DOHH2 (cell line): ENCODE results near the gene C9orf85.
"Not testable (repeated sequence)": the region's sequence is repeated elsewhere in the genome, so short reads cannot be mapped to it uniquely, and the experiment has no call there.

Experiments used
- H3F3A ChIP-seq: fragments of 200-600 bp; sonication (generic), shearing (Covaris generic); 2 replicates; pipeline ENCODE4 v1.6.0; 2016; ENCODE audit warnings: antibody characterized with exemption, mild to moderate bottlenecking; ENCODE audit not compliant: control insufficient read depth, insufficient read depth
- H3K27ac ChIP-seq: fragments of 200-600 bp; sonication (generic); 2 replicates; pipeline ENCODE4 v1.5.1; 2014; ENCODE audit warnings: low read depth, mild to moderate bottlenecking, low read length, moderate library complexity
- H3K27me3 ChIP-seq: fragments of 200-600 bp; sonication (generic); 2 replicates; pipeline ENCODE4 v1.6.1; 2014; ENCODE audit warnings: mild to moderate bottlenecking, low read length, mixed read lengths; ENCODE audit not compliant: control insufficient read depth
- H3K36me3 ChIP-seq: fragments of 200-600 bp; sonication (generic); 2 replicates; pipeline ENCODE4 v1.6.1; 2014; ENCODE audit warnings: mild to moderate bottlenecking, low read length, moderate library complexity, mixed read lengths; ENCODE audit not compliant: control insufficient read depth
- H3K4me1 ChIP-seq: fragments of 200-600 bp; sonication (generic); 2 replicates; pipeline ENCODE4 v1.6.1; 2014; ENCODE audit warnings: mild to moderate bottlenecking, low read length, mixed read lengths; ENCODE audit not compliant: control insufficient read depth
- H3K4me2 ChIP-seq: fragments of 200-600 bp; sonication (generic); 2 replicates; pipeline ENCODE4 v1.6.0; 2014; ENCODE audit warnings: mild to moderate bottlenecking, low read length, moderate library complexity
- H3K4me3 ChIP-seq: fragments of 200-600 bp; sonication (generic); 2 replicates; pipeline ENCODE4 v1.5.1; 2014; ENCODE audit warnings: mild to moderate bottlenecking, low read length, mixed read lengths
- H3K79me2 ChIP-seq: fragments of 200-600 bp; sonication (generic); 2 replicates; pipeline ENCODE4 v1.6.1; 2014; ENCODE audit warnings: mild to moderate bottlenecking, low read length, mixed read lengths; ENCODE audit not compliant: control insufficient read depth
- H3K9me2 ChIP-seq: fragments of 200-600 bp; sonication (generic); replicated peaks from 2 replicates; pipeline ENCODE4 v1.6.1; 2014; ENCODE audit warnings: mild to moderate bottlenecking, low read length, mixed read lengths; ENCODE audit not compliant: control insufficient read depth
- H3K9me3 ChIP-seq: fragments of 200-600 bp; sonication (generic); 2 replicates; pipeline ENCODE4 v1.6.1; 2014; ENCODE audit warnings: antibody characterized with exemption, low read length, mixed read lengths; ENCODE audit not compliant: control insufficient read depth, insufficient read depth
- H4K20me1 ChIP-seq: fragments of 200-600 bp; sonication (generic); 2 replicates; pipeline ENCODE4 v1.6.0; 2014; ENCODE audit warnings: low read depth, mild to moderate bottlenecking, antibody characterized with exemption, low read length, moderate library complexity; ENCODE audit not compliant: control insufficient read depth, insufficient read depth
- EZH2phosphoT487 ChIP-seq: fragments of 200-600 bp; sonication (generic); IDR thresholded peaks from 2 replicates; pipeline ENCODE4 v1.6.1; 2017; ENCODE audit warnings: borderline replicate concordance, mild to moderate bottlenecking, antibody characterized with exemption, low read length, moderate library complexity, mixed read lengths
- TF ChIP-seq, protein P1 (sequence below): fragments of 200-600 bp; sonication (generic); IDR thresholded peaks from one replicate; pipeline ENCODE4 v1.5.1; 2014; ENCODE audit warnings: antibody characterized with exemption, mild to moderate bottlenecking, low read depth, low read length; ENCODE audit not compliant: poor library complexity, severe bottlenecking

Gene C9orf85

DNA sequence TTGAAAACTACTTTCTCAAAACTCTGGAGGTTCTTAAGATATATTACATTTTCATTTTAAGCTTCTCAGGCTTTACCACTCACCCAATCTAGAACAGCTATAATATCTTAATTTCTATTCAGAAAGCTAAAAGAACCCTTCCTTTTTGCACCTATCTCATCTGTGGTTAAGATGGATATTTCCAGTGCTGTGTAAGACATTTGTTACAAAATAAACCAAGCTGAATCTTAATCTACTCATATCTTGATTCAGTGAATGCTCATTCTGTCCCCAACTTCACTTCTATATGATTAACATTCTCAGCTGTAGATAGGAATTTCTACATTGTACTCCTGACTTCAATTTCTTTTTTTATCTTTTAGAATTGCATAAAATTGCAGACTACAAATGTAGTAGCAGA, 15.5 kb upstream of the C9orf85 start:
- Histone ChIP-seq H3K79me2 (peaks cover 100% of the 10 kb centered on the region), H4K20me1 (no peaks in the 10 kb centered on the region), H3K27ac (peak overlapping the region; percentile 91), H3F3A (peaks cover 7% of the 10 kb centered on the region), H3K27me3 (no peaks in the 10 kb centered on the region), H3K36me3 (peaks cover 52% of the 10 kb centered on the region), H3K4me3 (peak overlapping the region; percentile 66), H3K9me2 (no peaks in the 10 kb centered on the region), H3K9me3 (no peaks in the 10 kb centered on the region), H3K4me1 (peaks cover 99% of the 10 kb centered on the region), H3K4me2 (peak overlapping the region; percentile 64)
- no peak for TF ChIP-seq EZH2phosphoT487
- TF ChIP-seq, protein P1, sequence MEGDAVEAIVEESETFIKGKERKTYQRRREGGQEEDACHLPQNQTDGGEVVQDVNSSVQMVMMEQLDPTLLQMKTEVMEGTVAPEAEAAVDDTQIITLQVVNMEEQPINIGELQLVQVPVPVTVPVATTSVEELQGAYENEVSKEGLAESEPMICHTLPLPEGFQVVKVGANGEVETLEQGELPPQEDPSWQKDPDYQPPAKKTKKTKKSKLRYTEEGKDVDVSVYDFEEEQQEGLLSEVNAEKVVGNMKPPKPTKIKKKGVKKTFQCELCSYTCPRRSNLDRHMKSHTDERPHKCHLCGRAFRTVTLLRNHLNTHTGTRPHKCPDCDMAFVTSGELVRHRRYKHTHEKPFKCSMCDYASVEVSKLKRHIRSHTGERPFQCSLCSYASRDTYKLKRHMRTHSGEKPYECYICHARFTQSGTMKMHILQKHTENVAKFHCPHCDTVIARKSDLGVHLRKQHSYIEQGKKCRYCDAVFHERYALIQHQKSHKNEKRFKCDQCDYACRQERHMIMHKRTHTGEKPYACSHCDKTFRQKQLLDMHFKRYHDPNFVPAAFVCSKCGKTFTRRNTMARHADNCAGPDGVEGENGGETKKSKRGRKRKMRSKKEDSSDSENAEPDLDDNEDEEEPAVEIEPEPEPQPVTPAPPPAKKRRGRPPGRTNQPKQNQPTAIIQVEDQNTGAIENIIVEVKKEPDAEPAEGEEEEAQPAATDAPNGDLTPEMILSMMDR, result no peak

DNA sequence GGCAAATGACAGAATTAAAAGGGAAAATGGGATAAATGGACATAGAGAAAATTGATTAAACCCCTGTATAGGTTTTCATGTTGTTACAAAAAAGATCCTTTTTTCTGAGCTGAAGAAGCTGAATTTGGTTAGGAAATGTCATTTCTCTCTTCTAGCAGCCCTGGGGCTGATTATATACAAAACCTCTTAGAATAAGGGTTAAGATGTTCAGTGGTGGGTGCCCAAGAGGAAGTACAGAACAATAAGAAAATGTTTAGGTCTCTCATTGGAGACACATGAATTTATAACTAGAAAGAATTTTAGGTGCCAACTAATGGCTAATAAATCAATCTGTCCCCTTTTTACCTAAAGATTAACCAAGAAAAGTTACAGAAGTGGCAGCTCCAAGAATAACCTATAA, 14.7 kb upstream of the C9orf85 start:
- TF ChIP-seq EZH2phosphoT487, result no peak
- TF ChIP-seq, protein P1, result no peak
- Histone ChIP-seq H4K20me1 (no peaks in the 10 kb centered on the region), H3K4me2 (peak overlapping the region; percentile 64)

DNA sequence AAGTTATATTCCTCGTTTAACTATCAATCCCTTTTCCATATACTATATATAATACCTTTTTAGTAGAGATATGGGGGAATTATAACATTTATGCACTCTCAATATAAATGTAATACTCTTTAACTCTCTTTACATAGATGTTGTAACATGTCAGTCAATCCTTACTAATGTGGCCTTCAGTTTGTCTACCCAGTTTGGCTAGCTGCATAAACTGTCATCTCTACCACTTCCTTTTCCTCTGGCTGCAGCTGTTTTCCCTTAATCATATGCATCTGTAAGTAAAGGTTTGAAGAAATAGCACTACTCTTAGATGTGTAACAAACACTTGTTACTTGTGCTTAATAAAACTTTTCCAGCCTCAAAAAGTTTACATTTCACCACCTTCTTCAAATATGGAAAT, 13.9 kb upstream of the C9orf85 start:
- H3F3A ChIP-seq, result peaks cover 12% of the 10 kb centered on the region
- peak overlapping the region; percentile 66 for H3K4me3 ChIP-seq
- peaks cover 100% of the 10 kb centered on the region for H3K79me2 ChIP-seq
- no peaks in the 10 kb centered on the region for H3K27me3 ChIP-seq
- peak overlapping the region; percentile 91 for H3K27ac ChIP-seq
- no peaks in the 10 kb centered on the region for H4K20me1 ChIP-seq
- H3K9me2 ChIP-seq, result no peaks in the 10 kb centered on the region
- peaks cover 99% of the 10 kb centered on the region for H3K4me1 ChIP-seq
- H3K4me2 ChIP-seq, result peak overlapping the region; percentile 64
- H3K36me3 ChIP-seq, result peaks cover 45% of the 10 kb centered on the region
- no peak for TF ChIP-seq EZH2phosphoT487
- TF ChIP-seq, protein P1, result no peak
- no peaks in the 10 kb centered on the region for H3K9me3 ChIP-seq

More for the DNA sequence above, 14.7 kb upstream of the C9orf85 start:
- Histone ChIP-seq H3K4me1 (peaks cover 99% of the 10 kb centered on the region), H3K9me3 (no peaks in the 10 kb centered on the region), H3F3A (peaks cover 4% of the 10 kb centered on the region), H3K4me3 (peak overlapping the region; percentile 66), H3K9me2 (no peaks in the 10 kb centered on the region), H3K27me3 (no peaks in the 10 kb centered on the region), H3K79me2 (peaks cover 100% of the 10 kb centered on the region), H3K27ac (peak overlapping the region; percentile 91), H3K36me3 (peaks cover 46% of the 10 kb centered on the region)

DNA sequence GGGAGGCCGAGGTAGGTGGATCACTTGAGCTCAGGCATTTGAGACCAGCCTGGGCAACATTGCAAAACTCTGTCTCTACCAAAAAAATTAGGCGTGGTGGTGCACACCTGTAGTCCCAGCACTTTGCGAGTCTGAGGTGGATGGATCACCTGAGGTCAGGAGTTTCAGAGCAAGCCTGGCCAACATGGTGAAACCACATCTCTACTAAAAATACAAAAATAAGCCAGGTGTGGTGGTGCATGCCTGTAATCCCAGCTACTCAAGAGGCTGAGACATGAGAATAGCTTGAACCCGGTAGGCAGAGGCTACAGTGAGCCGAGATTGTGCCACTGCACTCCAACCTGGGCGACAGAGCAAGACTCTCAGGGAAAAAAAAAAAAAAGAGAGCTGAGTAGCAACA, 12.7 kb upstream of the C9orf85 start:
- Histone ChIP-seq H3K36me3 (peaks cover 40% of the 10 kb centered on the region), H3K4me1 (peaks cover 99% of the 10 kb centered on the region), H3F3A (peaks cover 21% of the 10 kb centered on the region), H3K4me3 (peak overlapping the region; percentile 66), H3K27ac (peak overlapping the region; percentile 91), H3K79me2 (peaks cover 100% of the 10 kb centered on the region), H3K4me2 (peak overlapping the region; percentile 64)
- H3K9me3 ChIP-seq, H4K20me1 ChIP-seq, H3K27me3 ChIP-seq, H3K9me2 ChIP-seq: not testable (repeated sequence)
